KMS-11 (cell line): ENCODE data around the gene TBC1D8.

Source experiments
- H2AFZ ChIP-seq: fragments of 200-600 bp; sonication (generic); 2 replicates; pipeline ENCODE4 v1.6.1; 2016; ENCODE audit warnings: antibody characterized with exemption, mixed run types, low read depth
- H3K27ac ChIP-seq: fragments of 200-600 bp; sonication (generic); 2 replicates; pipeline ENCODE4 v1.6.1; 2016; ENCODE audit warnings: mild to moderate bottlenecking, mixed run types
- H3K27me3 ChIP-seq: fragments of 200-600 bp; sonication (generic); 2 replicates; pipeline ENCODE4 v1.6.1; 2017; ENCODE audit warnings: mild to moderate bottlenecking, low read depth, mixed run types, moderate library complexity; ENCODE audit not compliant: insufficient read depth
- H3K36me3 ChIP-seq: fragments of 200-600 bp; sonication (generic); 2 replicates; pipeline ENCODE4 v1.6.1; 2017; ENCODE audit warnings: mild to moderate bottlenecking, mixed run types; ENCODE audit not compliant: insufficient read depth
- H3K4me1 ChIP-seq: fragments of 200-600 bp; sonication (generic); 2 replicates; pipeline ENCODE4 v1.6.1; 2016; ENCODE audit warnings: mild to moderate bottlenecking, low read depth, mixed run types; ENCODE audit not compliant: poor library complexity, severe bottlenecking
- H3K4me2 ChIP-seq: fragments of 200-600 bp; sonication (generic); 2 replicates; pipeline ENCODE4 v1.7.0; 2016; ENCODE audit warnings: mild to moderate bottlenecking, mixed run types
- H3K4me3 ChIP-seq: fragments of 200-600 bp; sonication (generic); IDR thresholded peaks from 2 replicates; pipeline ENCODE4 v1.6.1; 2017; ENCODE audit warnings: low read depth, low read length, mixed read lengths; ENCODE audit not compliant: insufficient read depth
- H3K79me2 ChIP-seq: fragments of 200-600 bp; sonication (generic); 2 replicates; pipeline ENCODE4 v1.6.1; 2016; ENCODE audit warnings: low read depth, mixed run types; ENCODE audit not compliant: insufficient read depth
- H3K9ac ChIP-seq: fragments of 200-600 bp; sonication (generic); 2 replicates; pipeline ENCODE4 v1.6.1; 2016; ENCODE audit warnings: mild to moderate bottlenecking, mixed run types
- H4K20me1 ChIP-seq: fragments of 200-600 bp; sonication (generic); 2 replicates; pipeline ENCODE4 v1.6.1; 2016; ENCODE audit warnings: mild to moderate bottlenecking, mixed run types; ENCODE audit not compliant: insufficient read depth
- TF ChIP-seq, protein P1 (sequence below): fragments of 200-600 bp; sonication (generic); conservative IDR thresholded peaks from 2 replicates; pipeline ENCODE4 v1.6.1; 2017; ENCODE audit warnings: low read depth, mild to moderate bottlenecking, antibody characterized with exemption, low read length, moderate library complexity, mixed read lengths

The TBC1D8 gene

DNA sequence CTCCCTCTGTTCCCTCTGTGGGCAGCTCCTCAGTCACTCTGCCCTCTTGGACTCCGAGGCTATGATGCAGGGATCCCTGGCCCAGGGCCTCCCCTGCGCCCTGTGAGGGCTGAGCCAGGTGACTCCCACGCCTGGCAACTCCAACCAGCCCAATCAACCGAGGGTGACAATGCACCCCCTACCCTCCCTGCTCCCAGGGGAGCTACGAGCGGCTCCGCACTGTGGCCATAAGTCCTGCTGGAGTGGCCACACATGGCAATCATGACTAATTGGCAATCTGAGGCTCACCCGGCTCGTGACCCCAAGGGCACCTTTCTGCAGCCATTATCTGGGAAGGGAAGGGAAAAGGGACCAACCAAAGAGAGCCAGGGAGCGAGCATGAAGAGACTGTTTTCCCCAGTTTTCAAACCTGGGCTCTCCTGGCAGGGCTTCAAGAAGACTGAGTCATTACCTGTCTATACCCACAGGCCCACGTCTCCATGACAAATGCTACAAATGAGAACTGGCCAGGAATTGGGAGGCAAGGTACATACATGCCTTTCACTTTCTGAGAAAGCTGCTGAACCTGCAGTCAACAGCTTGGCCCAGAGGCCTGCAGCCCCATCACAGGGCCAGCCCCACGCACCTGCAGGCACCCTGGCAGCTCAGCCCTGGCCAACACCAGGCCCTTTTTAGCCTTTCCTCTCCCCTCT lies 104.0 kb downstream of the TBC1D8 start:
- Histone ChIP-seq H3K79me2 (no peaks in the 10 kb centered on the region), H2AFZ (no peak overlapping the region), H3K27me3 (no peaks in the 10 kb centered on the region), H3K36me3 (no peaks in the 10 kb centered on the region), H3K9ac (no peak overlapping the region), H4K20me1 (no peaks in the 10 kb centered on the region), H3K4me1 (peaks cover 8% of the 10 kb centered on the region), H3K4me3 (no peak overlapping the region), H3K27ac (no peak overlapping the region), H3K4me2 (no peak overlapping the region)
- TF ChIP-seq, protein P1, sequence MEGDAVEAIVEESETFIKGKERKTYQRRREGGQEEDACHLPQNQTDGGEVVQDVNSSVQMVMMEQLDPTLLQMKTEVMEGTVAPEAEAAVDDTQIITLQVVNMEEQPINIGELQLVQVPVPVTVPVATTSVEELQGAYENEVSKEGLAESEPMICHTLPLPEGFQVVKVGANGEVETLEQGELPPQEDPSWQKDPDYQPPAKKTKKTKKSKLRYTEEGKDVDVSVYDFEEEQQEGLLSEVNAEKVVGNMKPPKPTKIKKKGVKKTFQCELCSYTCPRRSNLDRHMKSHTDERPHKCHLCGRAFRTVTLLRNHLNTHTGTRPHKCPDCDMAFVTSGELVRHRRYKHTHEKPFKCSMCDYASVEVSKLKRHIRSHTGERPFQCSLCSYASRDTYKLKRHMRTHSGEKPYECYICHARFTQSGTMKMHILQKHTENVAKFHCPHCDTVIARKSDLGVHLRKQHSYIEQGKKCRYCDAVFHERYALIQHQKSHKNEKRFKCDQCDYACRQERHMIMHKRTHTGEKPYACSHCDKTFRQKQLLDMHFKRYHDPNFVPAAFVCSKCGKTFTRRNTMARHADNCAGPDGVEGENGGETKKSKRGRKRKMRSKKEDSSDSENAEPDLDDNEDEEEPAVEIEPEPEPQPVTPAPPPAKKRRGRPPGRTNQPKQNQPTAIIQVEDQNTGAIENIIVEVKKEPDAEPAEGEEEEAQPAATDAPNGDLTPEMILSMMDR, result no peak

DNA sequence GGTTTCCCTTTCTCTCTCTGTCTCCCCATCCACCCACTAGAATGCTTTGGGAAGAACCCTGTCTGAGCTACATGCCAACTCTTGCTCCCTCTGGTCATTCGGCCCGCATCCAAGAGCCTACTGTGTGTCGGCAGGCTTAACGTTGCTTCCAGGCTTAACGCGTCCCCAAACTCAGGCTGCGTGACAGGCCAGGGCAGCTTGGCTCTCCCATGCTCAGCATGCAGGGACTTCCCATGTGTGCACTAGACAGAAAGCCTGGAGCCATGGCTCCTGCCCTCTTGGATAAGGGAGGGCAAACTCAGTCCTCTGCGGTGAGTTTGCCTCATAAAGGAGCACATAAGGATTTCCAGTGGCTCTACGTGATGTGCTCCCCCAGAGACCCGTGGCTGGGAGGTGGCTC lies 105.9 kb downstream of the TBC1D8 start:
- Histone ChIP-seq H3K27me3 (no peaks in the 10 kb centered on the region), H4K20me1 (no peaks in the 10 kb centered on the region), H3K4me2 (no peak overlapping the region), H2AFZ (no peak overlapping the region), H3K36me3 (no peaks in the 10 kb centered on the region), H3K9ac (no peak overlapping the region), H3K27ac (no peak overlapping the region), H3K4me1 (peaks cover 8% of the 10 kb centered on the region), H3K4me3 (no peak overlapping the region), H3K79me2 (no peaks in the 10 kb centered on the region)
- TF ChIP-seq, protein P1, result no peak

DNA sequence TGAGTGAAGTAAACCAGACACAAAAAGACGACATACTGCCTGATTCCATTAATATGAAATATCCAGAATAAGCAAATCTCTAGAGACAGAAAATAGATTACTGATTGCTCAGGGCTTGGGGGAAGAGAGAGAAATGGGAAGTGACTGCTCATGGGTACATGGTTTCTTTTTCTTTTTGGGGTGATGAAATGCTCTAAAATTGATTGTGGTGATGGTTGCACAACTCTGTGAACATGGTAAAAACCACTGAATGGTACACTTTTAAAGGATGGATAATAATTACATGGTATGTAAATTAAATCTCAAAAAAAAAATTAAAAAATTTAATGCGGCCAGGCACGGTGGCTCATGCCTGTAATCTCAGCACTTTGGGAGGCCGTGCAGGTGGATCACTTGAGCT lies 109.8 kb downstream of the TBC1D8 start:
- H4K20me1 ChIP-seq, result no peaks in the 10 kb centered on the region
- no peaks in the 10 kb centered on the region for H3K79me2 ChIP-seq
- no peak overlapping the region for H3K9ac ChIP-seq
- H3K4me3 ChIP-seq, result no peak overlapping the region
- TF ChIP-seq, protein P1, result no peak
- H3K4me1 ChIP-seq, result peaks cover 8% of the 10 kb centered on the region
- H3K27ac ChIP-seq, result no peak overlapping the region
- no peak overlapping the region for H2AFZ ChIP-seq
- no peak overlapping the region for H3K4me2 ChIP-seq
- H3K27me3 ChIP-seq, result no peaks in the 10 kb centered on the region
- H3K36me3 ChIP-seq, result no peaks in the 10 kb centered on the region

DNA sequence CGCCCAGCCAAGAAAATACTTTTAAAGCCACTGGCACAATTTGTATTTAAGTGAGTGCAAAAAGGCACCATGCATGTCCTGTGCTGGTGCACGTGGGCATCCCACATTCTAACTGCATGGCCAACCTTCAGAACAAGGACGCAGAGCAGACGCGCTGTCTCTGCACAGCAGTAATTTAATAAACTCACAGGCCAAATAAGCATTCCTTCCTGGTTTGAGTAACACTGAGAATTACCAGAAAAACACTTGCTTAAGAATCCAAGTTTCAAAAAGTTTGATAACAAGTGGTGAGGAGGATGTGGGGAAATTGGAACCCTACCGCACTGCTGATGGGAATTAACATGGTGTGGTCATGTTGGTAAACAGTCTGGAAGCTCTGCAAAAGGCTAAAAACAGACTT lies 110.4 kb downstream of the TBC1D8 start:
- no peak overlapping the region for H3K27ac ChIP-seq
- no peaks in the 10 kb centered on the region for H3K27me3 ChIP-seq
- no peak overlapping the region for H3K9ac ChIP-seq
- no peaks in the 10 kb centered on the region for H3K79me2 ChIP-seq
- H3K4me2 ChIP-seq, result no peak overlapping the region
- H3K4me3 ChIP-seq, result no peak overlapping the region
- H4K20me1 ChIP-seq, result no peaks in the 10 kb centered on the region
- H3K36me3 ChIP-seq, result no peaks in the 10 kb centered on the region
- no peak overlapping the region for H2AFZ ChIP-seq
- TF ChIP-seq, protein P1, result no peak
- peaks cover 8% of the 10 kb centered on the region for H3K4me1 ChIP-seq
